DND-41 (cell line): ENCODE measurements around the gene NEDD4.

ENCODE experiments used
- CTCF ChIP-seq: IDR thresholded peaks from 2 replicates; pipeline ENCODE4 v1.5.1; 2012; ENCODE audit warnings: borderline replicate concordance, low read length, moderate library complexity, mild to moderate bottlenecking; ENCODE audit not compliant: poor library complexity, severe bottlenecking; ENCODE audit errors: extremely low read depth
- EZH2 ChIP-seq: IDR thresholded peaks from 3 replicates; pipeline ENCODE4 v1.6.1; 2012; ENCODE audit warnings: borderline replicate concordance, low read depth, mild to moderate bottlenecking, moderate library complexity, low read length, inconsistent platforms; ENCODE audit not compliant: severe bottlenecking

GRCh38 chr15:55977231-55977630 lies 16.2 kb downstream of the NEDD4 start:
- TF ChIP-seq CTCF (no peak), EZH2 (no peak)
